Measurements from ENCODE around the gene TBCD.

DNA sequence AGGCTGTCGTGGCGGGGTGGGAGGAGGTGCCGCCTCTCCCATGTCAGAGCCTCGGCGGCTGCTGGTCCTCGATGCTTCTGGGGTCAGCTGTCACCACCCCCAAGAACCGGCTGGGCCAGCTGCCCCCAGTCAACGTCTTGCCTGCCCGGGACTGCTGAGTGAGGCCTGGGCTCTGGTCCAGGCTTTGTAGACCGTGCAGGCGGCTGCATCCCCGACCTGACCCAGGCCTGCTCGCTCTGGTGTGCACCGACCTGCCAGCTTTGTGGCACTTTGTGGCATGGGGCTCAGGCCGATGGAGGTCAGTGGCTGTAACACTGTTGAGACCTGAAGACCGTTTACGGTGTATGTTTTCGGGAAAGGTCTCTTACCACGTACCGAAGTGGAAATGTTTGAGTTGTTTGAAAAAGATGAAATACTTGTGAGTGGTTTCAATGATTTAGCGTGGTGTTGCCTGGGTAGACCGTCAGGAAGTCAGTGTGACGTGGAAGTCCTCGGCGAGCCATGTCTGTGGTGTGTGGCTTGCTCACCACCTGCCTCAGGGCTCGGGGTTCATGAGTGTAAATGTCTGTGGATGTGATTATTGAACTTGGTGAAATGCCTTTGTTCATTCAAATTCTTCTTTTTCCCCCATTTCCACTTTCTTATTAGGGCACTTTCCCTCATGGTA is 141.2 kb downstream of the TBCD start:
- no peak for TF ChIP-seq EZH2phosphoT487 (IDR thresholded peaks at IDR 0.05; ENCODE audit: borderline replicate concordance, low read depth, low read length)
- TF ChIP-seq, protein P1, sequence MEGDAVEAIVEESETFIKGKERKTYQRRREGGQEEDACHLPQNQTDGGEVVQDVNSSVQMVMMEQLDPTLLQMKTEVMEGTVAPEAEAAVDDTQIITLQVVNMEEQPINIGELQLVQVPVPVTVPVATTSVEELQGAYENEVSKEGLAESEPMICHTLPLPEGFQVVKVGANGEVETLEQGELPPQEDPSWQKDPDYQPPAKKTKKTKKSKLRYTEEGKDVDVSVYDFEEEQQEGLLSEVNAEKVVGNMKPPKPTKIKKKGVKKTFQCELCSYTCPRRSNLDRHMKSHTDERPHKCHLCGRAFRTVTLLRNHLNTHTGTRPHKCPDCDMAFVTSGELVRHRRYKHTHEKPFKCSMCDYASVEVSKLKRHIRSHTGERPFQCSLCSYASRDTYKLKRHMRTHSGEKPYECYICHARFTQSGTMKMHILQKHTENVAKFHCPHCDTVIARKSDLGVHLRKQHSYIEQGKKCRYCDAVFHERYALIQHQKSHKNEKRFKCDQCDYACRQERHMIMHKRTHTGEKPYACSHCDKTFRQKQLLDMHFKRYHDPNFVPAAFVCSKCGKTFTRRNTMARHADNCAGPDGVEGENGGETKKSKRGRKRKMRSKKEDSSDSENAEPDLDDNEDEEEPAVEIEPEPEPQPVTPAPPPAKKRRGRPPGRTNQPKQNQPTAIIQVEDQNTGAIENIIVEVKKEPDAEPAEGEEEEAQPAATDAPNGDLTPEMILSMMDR (conservative IDR thresholded peaks at IDR 0.05; ENCODE audit: low read length), result no peak

Measured in OCI-LY7 (cell line).